IPS-NIHi11 (cell line): Measurements from ENCODE around the gene LRRIQ4.
A peak's percentile ranks its signal among the peaks of the same experiment; 100 is the strongest.

Source experiments
- DNase-seq: peaks from one replicate; pipeline ENCODE4 v3.0.0; 2012; ENCODE audit warnings: mixed read lengths, low spot score

LRRIQ4 gene

GRCh38 chr3:169812332-169813235, at the start of gene LRRIQ4, which contains the start of gene LRRC34:
Gene LRRIQ4 (plus strand): TSS chr3:169812870. CDS start chr3:169821922, 9,052 bp downstream.
Gene LRRC34 (minus strand): TSS chr3:169812904. CDS start chr3:169812548, 356 bp downstream.
- peak; percentile 63 for DNase-seq

- peak; percentile 23 for DNase-seq
Observed at GRCh38 chr3:169764312-169764881, 48.3 kb upstream of the LRRIQ4 start.

- DNase-seq: peak; percentile 82
Observed at GRCh38 chr3:169764882-169765612, 47.6 kb upstream of the LRRIQ4 start, which contains the start of gene TERC. Gene TERC (minus strand): TSS chr3:169765060.

GRCh38 chr3:169769287-169770181, 43.1 kb upstream of the LRRIQ4 start, which contains the start of gene ACTRT3:
Gene ACTRT3 (minus strand): TSS chr3:169769561. CDS start chr3:169769520, 41 bp downstream.
- DNase-seq: peak; percentile 77

GRCh38 chr3:169771497-169772304, 41.0 kb upstream of the LRRIQ4 start:
- DNase-seq: peak; percentile 35

- peak; percentile 59 for DNase-seq
Observed at GRCh38 chr3:169772305-169772896, 40.3 kb upstream of the LRRIQ4 start.

GRCh38 chr3:169772897-169773816, 39.5 kb upstream of the LRRIQ4 start, which contains the start of gene MYNN:
Gene MYNN (plus strand): TSS chr3:169773396. CDS start chr3:169774296, 900 bp downstream.
- DNase-seq: peak; percentile 84

GRCh38 chr3:169774186-169774585, 38.5 kb upstream of the LRRIQ4 start:
- DNase-seq: no peak

- no peak for DNase-seq
Observed at GRCh38 chr3:169777822-169778221, 34.8 kb upstream of the LRRIQ4 start.

- no peak for DNase-seq
Observed at GRCh38 chr3:169780742-169781141, 31.9 kb upstream of the LRRIQ4 start.

GRCh38 chr3:169781209-169781855, 31.3 kb upstream of the LRRIQ4 start:
- no peak for DNase-seq

GRCh38 chr3:169787120-169787519, 25.6 kb upstream of the LRRIQ4 start:
- no peak for DNase-seq

- no peak for DNase-seq
Observed at GRCh38 chr3:169787791-169788190, 24.9 kb upstream of the LRRIQ4 start.

- no peak for DNase-seq
Observed at GRCh38 chr3:169790219-169790618, 22.5 kb upstream of the LRRIQ4 start.

- DNase-seq: no peak
Observed at GRCh38 chr3:169790687-169791429, 21.8 kb upstream of the LRRIQ4 start.

GRCh38 chr3:169792359-169792758, 20.3 kb upstream of the LRRIQ4 start:
- no peak for DNase-seq

GRCh38 chr3:169804681-169805080, 8.0 kb upstream of the LRRIQ4 start:
- DNase-seq: no peak
